Esophagus squamous epithelium (tissue), 5 donors: ENCODE measurements around the gene MLH3. TPM values are rescaled to one million over a fixed set of nuclear protein-coding genes. Genes with fewer than 3 reads are reported as not detected.

Source experiments
- DNase-seq: peaks from one replicate; lab custom pipeline; 2025; lab: John Stamatoyannopoulos, UW
- H3K27ac ChIP-seq, 4 donors: fragments of 200-600 bp; sonication (generic); one replicate each; pipeline ENCODE4 v1.5.1; 2016 to 2019; ENCODE audit warnings: mild to moderate bottlenecking in 1 of 4
- H3K27me3 ChIP-seq, 4 donors: fragments of 200-600 bp; sonication (generic); 1 replicate in 3 of 4; 2 replicates in 1 of 4; pipeline versions ENCODE4 v1.5.1 to v1.6.0; 2017 to 2021; ENCODE audit warnings: antibody characterized with exemption in 1 of 4
- H3K36me3 ChIP-seq, 3 donors: fragments of 200-600 bp; sonication (generic); one replicate each; pipeline ENCODE4 v1.5.1; 2016 to 2019
- H3K4me1 ChIP-seq, 3 donors: fragments of 200-600 bp; sonication (generic); one replicate each; pipeline ENCODE4 v1.5.1; 2017 to 2019
- H3K4me3 ChIP-seq, 4 donors: fragments of 200-600 bp; sonication (generic); 1 replicate in 3 of 4; 2 replicates in 1 of 4; pipeline ENCODE4 v1.5.1; 2016 to 2019; ENCODE audit warnings: mild to moderate bottlenecking in 2 of 4, moderate library complexity in 1 of 4
- H3K9me3 ChIP-seq, 3 donors: fragments of 200-600 bp; sonication (generic); one replicate each; pipeline ENCODE4 v1.5.1; 2016 to 2019
- CTCF ChIP-seq, 6 experiments: fragments of 450-650 bp in 4 of 6; fragments of 200-600 bp in 2 of 6; sonication (generic) in 2 of 6; IDR thresholded peaks; one replicate each; pipeline ENCODE4 v1.5.1; 2016 to 2019; ENCODE audit warnings: antibody characterized with exemption in 6 of 6, mild to moderate bottlenecking in 4 of 6, moderate library complexity in 4 of 6
- POLR2A ChIP-seq, 4 donors: fragments of 450-650 bp; IDR thresholded peaks; one replicate each; pipeline ENCODE4 v1.6.1; 2017; ENCODE audit warnings: antibody characterized with exemption in 4 of 4, mild to moderate bottlenecking in 4 of 4, moderate library complexity in 3 of 4
- WGBS, 2 donors: methylation state at CpG; one replicate each; pipeline ENCODE4 v1.1.5; 2018; 5-methylcytosine and 5-hydroxymethylcytosine counted together
- intact Hi-C: fragments of 100-400 bp; cut with DNase I; formaldehyde crosslinking; loops from one replicate; pipeline ENCODE4 v1.15.0; 2022
- total RNA-seq, 4 donors: library from RNA; depleted of rRNA; stranded (reverse); fragments of >200 nt; gene quantifications; one replicate each; pipeline ENCODE4 v1.1.0, GENCODE V29; 2016
- donor health status: DM: yes; HTN: yes; CAD: no.

MLH3 gene
- total RNA-seq, 4 donors from 2014 or later = 8.4 to 39.7 (median 11.0) TPM

- TF ChIP-seq CTCF (IDR thresholded peaks at IDR 0.05) (no peak), POLR2A (IDR thresholded peaks at IDR 0.05) (no peak)
- Histone ChIP-seq H3K27ac (no peak overlapping the region), H3K4me1 (peaks cover 3 to 86% (median 58%) of the 10 kb centered on the region in 3 donors), H3K4me3 (no peak overlapping the region), H3K36me3 (no peaks in the 10 kb centered on the region), H3K27me3 (no peaks in the 10 kb centered on the region), H3K9me3 (no peaks in the 10 kb centered on the region)
- WGBS, 2 donors = 66 to 71% methylated on average over 10 to 11 of the region's 11 CpGs
- intact Hi-C loops = no loop called here
- DNase-seq = no peak
These were observed 74.8 kb downstream of the MLH3 start for GRCh38 chr14:74976264-74977113.

GRCh38 chr14:74975059-74975810 lies 76.0 kb downstream of the MLH3 start:
- Histone ChIP-seq H3K9me3 (no peaks in the 10 kb centered on the region), H3K27ac (peak overlapping the region in 2 of 4 donors; percentile 46 to 59), H3K4me1 (peaks cover 0 to 73% (median 50%) of the 10 kb centered on the region in 3 donors), H3K36me3 (no peaks in the 10 kb centered on the region), H3K4me3 (no peak overlapping the region), H3K27me3 (no peaks in the 10 kb centered on the region)
- TF ChIP-seq POLR2A (IDR thresholded peaks at IDR 0.05) = no peak
- TF ChIP-seq CTCF (IDR thresholded peaks at IDR 0.05) = no peak
- 80 to 82% methylated on average over 5 to 6 of the region's 12 CpGs for WGBS, 2 donors
- intact Hi-C loops = no loop called here
- no peak for DNase-seq

GRCh38 chr14:74974364-74975058 lies 76.8 kb downstream of the MLH3 start:
- intact Hi-C loops = no loop called here
- H3K4me3 ChIP-seq = no peak overlapping the region
- no peaks in the 10 kb centered on the region for H3K27me3 ChIP-seq
- peak overlapping the region in 2 of 4 donors; percentile 46 to 59 for H3K27ac ChIP-seq
- WGBS, 2 donors = 69 to 91% methylated on average over 5 to 9 of the region's 15 CpGs
- TF ChIP-seq CTCF (IDR thresholded peaks at IDR 0.05) = no peak
- no peak for TF ChIP-seq POLR2A (IDR thresholded peaks at IDR 0.05)
- no peaks in the 10 kb centered on the region for H3K36me3 ChIP-seq
- DNase-seq = no peak
- peaks cover 0 to 66% (median 46%) of the 10 kb centered on the region in 3 donors for H3K4me1 ChIP-seq
- no peaks in the 10 kb centered on the region for H3K9me3 ChIP-seq

- H3K36me3 ChIP-seq = no peaks in the 10 kb centered on the region
- intact Hi-C loops = no loop called here
- H3K27ac ChIP-seq = peak overlapping the region in 2 of 4 donors; percentile 46 to 59
- H3K9me3 ChIP-seq = no peaks in the 10 kb centered on the region
- WGBS, 2 donors = 75 to 100% methylated on average over 2 of the region's 5 CpGs
- TF ChIP-seq POLR2A (IDR thresholded peaks at IDR 0.05) (no peak), CTCF (IDR thresholded peaks at IDR 0.05) (no peak)
- no peaks in the 10 kb centered on the region for H3K27me3 ChIP-seq
- no peak for DNase-seq
- H3K4me3 ChIP-seq = no peak overlapping the region
- H3K4me1 ChIP-seq = peaks cover 0 to 60% (median 40%) of the 10 kb centered on the region in 3 donors
These were observed 77.3 kb downstream of the MLH3 start for GRCh38 chr14:74973905-74974363.
